Fibroblast of skin of abdomen (primary cell): ENCODE data around the gene NDUFS2. TPM values are rescaled to one million over a fixed set of nuclear protein-coding genes. Genes with fewer than 3 reads are reported as not detected.
A peak's percentile ranks its signal among the peaks of the same experiment; 100 is the strongest.

ENCODE experiments used
- DNase-seq: peaks from one replicate; pipeline ENCODE4 v3.0.0-alpha.2; 2013
- polyA plus RNA-seq, 2 experiments: library from polyadenylated mRNA; unstranded; fragments of 120-200 nt; gene quantifications; one replicate each; pipeline ENCODE4 v1.2.1, GENCODE V29; 2013; ENCODE audit not compliant: insufficient read length in 2 of 2

Gene NDUFS2
- polyA plus RNA-seq (2013, experiment 1 of 2; ENCODE audit: insufficient read length), result 145 TPM
- polyA plus RNA-seq (2013, experiment 2 of 2; ENCODE audit: insufficient read length), result 149 TPM

- peak; percentile 99 for DNase-seq
Observed at GRCh38 chr1:161201836-161202712, at the start of gene NDUFS2. NDUFS2 (plus strand) TSS chr1:161202367; CDS start chr1:161202386, 19 bp downstream.

GRCh38 chr1:161153176-161153575, 49.0 kb upstream of the NDUFS2 start:
- no peak for DNase-seq

GRCh38 chr1:161153682-161154337, 48.4 kb upstream of the NDUFS2 start, which contains the start of gene UFC1:
UFC1 (plus strand) TSS chr1:161153978; CDS start chr1:161153998, 20 bp downstream.
- peak; percentile 90 for DNase-seq

GRCh38 chr1:161157867-161158266, 44.3 kb upstream of the NDUFS2 start:
- no peak for DNase-seq

GRCh38 chr1:161158316-161159010, 43.7 kb upstream of the NDUFS2 start:
- no peak for DNase-seq

- DNase-seq, result peak; percentile 88
Observed at GRCh38 chr1:161159087-161159912, 42.9 kb upstream of the NDUFS2 start, which contains the start of gene USP21. USP21 (plus strand) TSS chr1:161159500; CDS start chr1:161160641, 1,141 bp downstream.

- DNase-seq, result no peak
Observed at GRCh38 chr1:161159913-161160243, 42.3 kb upstream of the NDUFS2 start.

- no peak for DNase-seq
Observed at GRCh38 chr1:161160671-161161145, 41.5 kb upstream of the NDUFS2 start.

GRCh38 chr1:161161652-161162051, 40.5 kb upstream of the NDUFS2 start:
- DNase-seq, result no peak

GRCh38 chr1:161162052-161162451, 40.1 kb upstream of the NDUFS2 start:
- DNase-seq, result no peak

GRCh38 chr1:161162806-161163205, 39.4 kb upstream of the NDUFS2 start:
- no peak for DNase-seq

- DNase-seq, result no peak
Observed at GRCh38 chr1:161163793-161164192, 38.4 kb upstream of the NDUFS2 start.

GRCh38 chr1:161164901-161165610, 37.1 kb upstream of the NDUFS2 start:
- no peak for DNase-seq

- DNase-seq, result peak; percentile 97
Observed at GRCh38 chr1:161165742-161166668, 36.2 kb upstream of the NDUFS2 start, which contains the start of gene PPOX. PPOX (plus strand) TSS chr1:161166426; CDS start chr1:161166848, 422 bp downstream.

GRCh38 chr1:161166669-161167548, 35.3 kb upstream of the NDUFS2 start:
- DNase-seq, result no peak

GRCh38 chr1:161168906-161169305, 33.3 kb upstream of the NDUFS2 start:
- no peak for DNase-seq

- DNase-seq, result no peak
Observed at GRCh38 chr1:161171191-161171590, 31.0 kb upstream of the NDUFS2 start.

- DNase-seq, result no peak
Observed at GRCh38 chr1:161171696-161172095, 30.5 kb upstream of the NDUFS2 start.

GRCh38 chr1:161172349-161172748, 29.8 kb upstream of the NDUFS2 start:
- no peak for DNase-seq
